ENCODE results near the gene RAVER1. TPM values are rescaled to one million over a fixed set of nuclear protein-coding genes. Genes with fewer than 3 reads are reported as not detected.

RAVER1 gene
- total and polyA plus RNA-seq, 9 of the 15 experiments (the other 6 are each of a cell fraction or from before 2014, with no cell fraction given) = 0.06 to 113 (median 7.0) TPM

DNA sequence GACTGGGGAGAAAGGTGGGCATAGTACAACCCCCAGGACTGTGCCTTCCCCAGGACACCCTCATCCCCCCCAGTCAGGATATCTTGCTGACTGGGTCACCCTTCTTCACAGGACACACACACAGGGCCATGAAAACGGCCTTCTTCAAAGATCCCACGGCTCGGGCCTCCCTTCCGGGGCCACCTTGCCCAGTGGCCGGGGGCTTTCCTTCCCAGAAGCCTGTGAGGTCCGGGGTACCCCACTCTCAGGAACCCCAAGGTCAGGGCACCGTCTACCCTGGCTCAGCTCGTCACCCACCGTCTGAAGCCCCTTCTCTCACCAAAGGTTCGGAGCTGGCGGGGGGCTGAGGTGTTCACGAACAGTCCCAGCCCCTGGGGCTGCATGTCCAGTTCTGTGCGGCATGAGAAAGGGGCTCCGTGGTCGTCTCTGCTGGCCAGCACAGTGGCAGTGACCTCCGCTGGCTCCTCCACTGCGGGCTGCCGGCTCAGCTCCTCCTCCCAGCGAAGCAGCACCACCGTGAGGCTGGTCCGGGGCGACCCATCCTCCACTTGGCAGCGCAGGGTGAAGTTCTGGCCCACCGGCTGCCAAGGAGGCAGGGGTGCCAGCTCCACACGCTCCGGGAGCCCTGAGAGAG, 2.1 kb upstream of the RAVER1 start (continued):
- TF ChIP-seq, protein P1, sequence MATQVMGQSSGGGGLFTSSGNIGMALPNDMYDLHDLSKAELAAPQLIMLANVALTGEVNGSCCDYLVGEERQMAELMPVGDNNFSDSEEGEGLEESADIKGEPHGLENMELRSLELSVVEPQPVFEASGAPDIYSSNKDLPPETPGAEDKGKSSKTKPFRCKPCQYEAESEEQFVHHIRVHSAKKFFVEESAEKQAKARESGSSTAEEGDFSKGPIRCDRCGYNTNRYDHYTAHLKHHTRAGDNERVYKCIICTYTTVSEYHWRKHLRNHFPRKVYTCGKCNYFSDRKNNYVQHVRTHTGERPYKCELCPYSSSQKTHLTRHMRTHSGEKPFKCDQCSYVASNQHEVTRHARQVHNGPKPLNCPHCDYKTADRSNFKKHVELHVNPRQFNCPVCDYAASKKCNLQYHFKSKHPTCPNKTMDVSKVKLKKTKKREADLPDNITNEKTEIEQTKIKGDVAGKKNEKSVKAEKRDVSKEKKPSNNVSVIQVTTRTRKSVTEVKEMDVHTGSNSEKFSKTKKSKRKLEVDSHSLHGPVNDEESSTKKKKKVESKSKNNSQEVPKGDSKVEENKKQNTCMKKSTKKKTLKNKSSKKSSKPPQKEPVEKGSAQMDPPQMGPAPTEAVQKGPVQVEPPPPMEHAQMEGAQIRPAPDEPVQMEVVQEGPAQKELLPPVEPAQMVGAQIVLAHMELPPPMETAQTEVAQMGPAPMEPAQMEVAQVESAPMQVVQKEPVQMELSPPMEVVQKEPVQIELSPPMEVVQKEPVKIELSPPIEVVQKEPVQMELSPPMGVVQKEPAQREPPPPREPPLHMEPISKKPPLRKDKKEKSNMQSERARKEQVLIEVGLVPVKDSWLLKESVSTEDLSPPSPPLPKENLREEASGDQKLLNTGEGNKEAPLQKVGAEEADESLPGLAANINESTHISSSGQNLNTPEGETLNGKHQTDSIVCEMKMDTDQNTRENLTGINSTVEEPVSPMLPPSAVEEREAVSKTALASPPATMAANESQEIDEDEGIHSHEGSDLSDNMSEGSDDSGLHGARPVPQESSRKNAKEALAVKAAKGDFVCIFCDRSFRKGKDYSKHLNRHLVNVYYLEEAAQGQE (IDR thresholded peaks at IDR 0.05; ENCODE audit: borderline replicate concordance) = peak; percentile 9; the same call in 1 of the 2 replicates
- TF ChIP-seq, protein P1 (CRISPR knock-in tag; IDR thresholded peaks at IDR 0.05; ENCODE audit: low read depth) = no peak
- no peak for TF ChIP-seq RREB1 (CRISPR knock-in tag; IDR thresholded peaks at IDR 0.05)
- TF ChIP-seq, protein P2, sequence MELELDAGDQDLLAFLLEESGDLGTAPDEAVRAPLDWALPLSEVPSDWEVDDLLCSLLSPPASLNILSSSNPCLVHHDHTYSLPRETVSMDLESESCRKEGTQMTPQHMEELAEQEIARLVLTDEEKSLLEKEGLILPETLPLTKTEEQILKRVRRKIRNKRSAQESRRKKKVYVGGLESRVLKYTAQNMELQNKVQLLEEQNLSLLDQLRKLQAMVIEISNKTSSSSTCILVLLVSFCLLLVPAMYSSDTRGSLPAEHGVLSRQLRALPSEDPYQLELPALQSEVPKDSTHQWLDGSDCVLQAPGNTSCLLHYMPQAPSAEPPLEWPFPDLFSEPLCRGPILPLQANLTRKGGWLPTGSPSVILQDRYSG (tag; conservative IDR thresholded peaks at IDR 0.05; ENCODE audit: low read depth) = no peak
- TF ChIP-seq SREBF1 (IDR thresholded peaks at IDR 0.05; ENCODE audit: borderline replicate concordance, low read depth, low read length) = no peak
- TF ChIP-seq SMAD4 (CRISPR knock-in tag; conservative IDR thresholded peaks at IDR 0.05) = no peak
- TF ChIP-seq U2AF2 (optimal IDR thresholded peaks at IDR 0.05; ENCODE audit: low read depth, low read length) = no peak
- TF ChIP-seq ZNF445 (CRISPR knock-in tag; IDR thresholded peaks at IDR 0.05; ENCODE audit: low read depth) = no peak
- TF ChIP-seq RBM14 (IDR thresholded peaks at IDR 0.05; ENCODE audit: borderline replicate concordance, insufficient read depth, low read depth, low read length) = 0 out of 2 replicates have a peak, but pooled peaks have one; percentile 70
- TF ChIP-seq ZNF311 (CRISPR knock-in tag; IDR thresholded peaks at IDR 0.05) = no peak
- peak; percentile 61 for TF ChIP-seq PCBP1 (IDR thresholded peaks at IDR 0.05; ENCODE audit: low read depth, low read length, poor library complexity, severe bottlenecking)
- TF ChIP-seq ZNF583 (CRISPR knock-in tag; IDR thresholded peaks at IDR 0.05) = no peak

Data from K562 (cell line).